ENCODE measurements around the gene MICAL2. TPM values are rescaled to one million over a fixed set of nuclear protein-coding genes. Genes with fewer than 3 reads are reported as not detected.
A peak's percentile ranks its signal among the peaks of the same experiment; 100 is the strongest.

MICAL2 gene
- total RNA-seq, 4 donors from 2014 or later: 195 to 499 (median 259) TPM

GRCh38 chr11:12235080-12235479 is 124.7 kb downstream of the MICAL2 start:
- TF ChIP-seq EP300 (IDR thresholded peaks at IDR 0.05): no peak
- no peak for TF ChIP-seq POLR2AphosphoS5 (IDR thresholded peaks at IDR 0.05)
- no peak for TF ChIP-seq POLR2A (IDR thresholded peaks at IDR 0.05; ENCODE audit: low read depth)
- TF ChIP-seq, protein P1, sequence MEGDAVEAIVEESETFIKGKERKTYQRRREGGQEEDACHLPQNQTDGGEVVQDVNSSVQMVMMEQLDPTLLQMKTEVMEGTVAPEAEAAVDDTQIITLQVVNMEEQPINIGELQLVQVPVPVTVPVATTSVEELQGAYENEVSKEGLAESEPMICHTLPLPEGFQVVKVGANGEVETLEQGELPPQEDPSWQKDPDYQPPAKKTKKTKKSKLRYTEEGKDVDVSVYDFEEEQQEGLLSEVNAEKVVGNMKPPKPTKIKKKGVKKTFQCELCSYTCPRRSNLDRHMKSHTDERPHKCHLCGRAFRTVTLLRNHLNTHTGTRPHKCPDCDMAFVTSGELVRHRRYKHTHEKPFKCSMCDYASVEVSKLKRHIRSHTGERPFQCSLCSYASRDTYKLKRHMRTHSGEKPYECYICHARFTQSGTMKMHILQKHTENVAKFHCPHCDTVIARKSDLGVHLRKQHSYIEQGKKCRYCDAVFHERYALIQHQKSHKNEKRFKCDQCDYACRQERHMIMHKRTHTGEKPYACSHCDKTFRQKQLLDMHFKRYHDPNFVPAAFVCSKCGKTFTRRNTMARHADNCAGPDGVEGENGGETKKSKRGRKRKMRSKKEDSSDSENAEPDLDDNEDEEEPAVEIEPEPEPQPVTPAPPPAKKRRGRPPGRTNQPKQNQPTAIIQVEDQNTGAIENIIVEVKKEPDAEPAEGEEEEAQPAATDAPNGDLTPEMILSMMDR (IDR thresholded peaks at IDR 0.05): no peak
- H3K27ac ChIP-seq (replicated peaks in 1 of 4): peak overlapping the region; percentile 82 to 89 (median 88)
- no peaks in the 10 kb centered on the region for H3K27me3 ChIP-seq
- peaks cover 7 to 46% (median 27%) of the 10 kb centered on the region in 4 donors for H3K36me3 ChIP-seq
- H3K9me3 ChIP-seq: no peaks in the 10 kb centered on the region
- WGBS: 92% methylated on average over 6 of the region's 6 CpGs
- intact Hi-C loops (cut with DNase I): loop anchor here (5.0 to 10.0 kb wide), 2 partner anchors 70 to 123 kb away; partner anchors contain the start of gene MICAL2
- H3K4me1 ChIP-seq: peaks cover 16 to 88% (median 81%) of the 10 kb centered on the region in 4 donors
- no peak overlapping the region for H3K4me3 ChIP-seq
- DNase-seq (ENCODE audit: extremely low spot score): no peak

GRCh38 chr11:12235553-12235946 is 125.2 kb downstream of the MICAL2 start:
- Histone ChIP-seq H3K4me3 (no peak overlapping the region), H3K27ac (replicated peaks in 1 of 4) (peak overlapping the region; percentile 82 to 89 (median 88)), H3K9me3 (no peaks in the 10 kb centered on the region), H3K27me3 (no peaks in the 10 kb centered on the region), H3K36me3 (peaks cover 4 to 44% (median 27%) of the 10 kb centered on the region in 4 donors), H3K4me1 (peaks cover 18 to 93% (median 86%) of the 10 kb centered on the region in 4 donors)
- WGBS: 86% methylated on average over 3 of the region's 3 CpGs
- DNase-seq (ENCODE audit: extremely low spot score): no peak
- intact Hi-C loops (cut with DNase I): loop anchor here (5.0 to 10.0 kb wide), 2 partner anchors 71 to 123 kb away; partner anchors contain the start of gene MICAL2
- TF ChIP-seq POLR2AphosphoS5 (IDR thresholded peaks at IDR 0.05): no peak
- no peak for TF ChIP-seq POLR2A (IDR thresholded peaks at IDR 0.05; ENCODE audit: low read depth)
- no peak for TF ChIP-seq EP300 (IDR thresholded peaks at IDR 0.05)
- TF ChIP-seq, protein P1 (IDR thresholded peaks at IDR 0.05): no peak

DNA sequence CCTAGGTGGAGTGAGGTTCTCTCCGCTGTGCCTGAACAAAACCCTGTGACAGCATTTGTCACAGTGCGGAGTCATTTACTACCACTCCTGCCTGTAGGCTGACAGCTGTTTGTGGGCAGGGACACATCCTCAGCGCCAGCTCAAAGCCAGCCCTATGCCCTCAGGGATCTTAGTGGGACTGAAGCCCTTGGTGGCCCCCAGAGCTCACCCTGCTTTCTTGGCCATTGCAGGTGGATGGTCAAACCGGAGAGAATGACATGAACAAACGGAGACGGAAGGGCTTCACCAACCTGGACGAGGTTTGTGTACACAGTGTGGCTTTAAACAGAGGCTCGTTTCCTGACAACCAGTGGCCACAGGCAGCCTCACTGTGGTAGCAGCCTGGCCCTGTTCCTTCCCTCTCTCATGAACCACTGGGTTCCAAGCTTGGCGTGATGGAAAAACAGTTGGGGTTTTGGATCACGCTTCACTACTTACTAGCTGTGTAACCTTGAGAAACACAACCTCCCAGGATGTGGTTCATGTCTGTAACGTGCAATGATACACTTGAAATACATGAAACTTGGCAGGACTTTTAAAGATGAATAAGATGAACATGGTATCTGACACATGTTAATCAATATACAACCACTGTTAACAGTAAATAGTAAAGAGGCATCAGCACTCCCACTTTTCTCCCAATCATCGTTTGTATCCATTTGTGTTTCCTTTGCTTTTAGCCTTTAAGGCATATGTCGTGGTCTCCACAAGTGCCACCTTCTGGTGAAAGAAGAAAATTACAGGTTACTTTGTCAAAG is 125.8 kb downstream of the MICAL2 start:
- Histone ChIP-seq H3K36me3 (peaks cover 0 to 44% (median 27%) of the 10 kb centered on the region in 4 donors), H3K27ac (replicated peaks in 1 of 4) (peak overlapping the region; percentile 82 to 89 (median 88)), H3K4me3 (no peak overlapping the region), H3K9me3 (no peaks in the 10 kb centered on the region), H3K27me3 (no peaks in the 10 kb centered on the region), H3K4me1 (peaks cover 18 to 98% (median 91%) of the 10 kb centered on the region in 4 donors)
- DNase-seq (ENCODE audit: extremely low spot score): no peak
- peak in 1 of 2 donors; percentile 14 for TF ChIP-seq POLR2AphosphoS5 (IDR thresholded peaks at IDR 0.05)
- TF ChIP-seq, protein P1 (IDR thresholded peaks at IDR 0.05): peak; percentile 52 to 73 (median 72)
- TF ChIP-seq POLR2A (IDR thresholded peaks at IDR 0.05; ENCODE audit: low read depth): no peak
- no peak for TF ChIP-seq EP300 (IDR thresholded peaks at IDR 0.05)
- 55% methylated on average over 13 of the region's 13 CpGs for WGBS
- intact Hi-C loops (cut with DNase I): loop anchor here (2.0 to 10.0 kb wide), 3 partner anchors 71 to 189 kb away; partner anchors contain the start of gene MICAL2

GRCh38 chr11:12236744-12237101 is 126.3 kb downstream of the MICAL2 start:
- H3K4me1 ChIP-seq: peaks cover 18 to 96% (median 91%) of the 10 kb centered on the region in 4 donors
- H3K27me3 ChIP-seq: no peaks in the 10 kb centered on the region
- H3K36me3 ChIP-seq: peaks cover 0 to 44% (median 27%) of the 10 kb centered on the region in 4 donors
- DNase-seq (ENCODE audit: extremely low spot score): no peak
- intact Hi-C loops (cut with DNase I): loop anchor here (2.0 to 10.0 kb wide), 3 partner anchors 72 to 190 kb away; partner anchors contain the start of gene MICAL2
- no peak for TF ChIP-seq POLR2A (IDR thresholded peaks at IDR 0.05; ENCODE audit: low read depth)
- no peak for TF ChIP-seq POLR2AphosphoS5 (IDR thresholded peaks at IDR 0.05)
- TF ChIP-seq, protein P1 (IDR thresholded peaks at IDR 0.05): no peak
- TF ChIP-seq EP300 (IDR thresholded peaks at IDR 0.05): no peak
- peak overlapping the region; percentile 82 to 89 (median 88) for H3K27ac ChIP-seq (replicated peaks in 1 of 4)
- H3K9me3 ChIP-seq: no peaks in the 10 kb centered on the region
- H3K4me3 ChIP-seq: no peak overlapping the region
- 69% methylated on average over 5 of the region's 5 CpGs for WGBS

Data from esophagus muscularis mucosa (tissue), 4 donors.